Epidermal melanocyte (primary cell): Measurements from ENCODE around the gene STK4.

Source experiments
- DNase-seq: peaks from one replicate; pipeline ENCODE4 v3.0.0; 2011; ENCODE audit warnings: low spot score; ENCODE audit not compliant: insufficient read length

STK4 gene

DNA sequence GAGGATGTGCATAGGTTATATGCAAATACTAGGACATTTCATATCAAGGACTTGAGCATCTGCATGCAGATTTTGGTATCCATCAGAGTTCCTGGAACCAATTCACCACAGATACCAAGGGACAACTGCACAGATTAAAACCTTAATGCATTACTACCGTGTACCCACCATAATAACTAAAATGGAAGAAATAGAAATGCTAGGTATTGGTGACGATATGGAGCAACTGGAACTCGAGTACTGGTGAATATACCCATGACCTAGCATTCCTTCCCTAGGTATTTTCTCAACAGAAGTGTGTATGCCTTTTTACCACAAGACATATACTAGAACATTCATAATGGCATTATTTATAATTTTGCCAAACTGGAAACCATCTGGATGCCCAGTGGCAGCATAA is 116.2 kb downstream of the STK4 start:
- DNase-seq, result no peak

- no peak for DNase-seq
Measured at GRCh38 chr20:45083127-45083526, 116.8 kb downstream of the STK4 start.

- DNase-seq, result no peak
Measured at GRCh38 chr20:45085289-45085688, 119.0 kb downstream of the STK4 start.

DNA sequence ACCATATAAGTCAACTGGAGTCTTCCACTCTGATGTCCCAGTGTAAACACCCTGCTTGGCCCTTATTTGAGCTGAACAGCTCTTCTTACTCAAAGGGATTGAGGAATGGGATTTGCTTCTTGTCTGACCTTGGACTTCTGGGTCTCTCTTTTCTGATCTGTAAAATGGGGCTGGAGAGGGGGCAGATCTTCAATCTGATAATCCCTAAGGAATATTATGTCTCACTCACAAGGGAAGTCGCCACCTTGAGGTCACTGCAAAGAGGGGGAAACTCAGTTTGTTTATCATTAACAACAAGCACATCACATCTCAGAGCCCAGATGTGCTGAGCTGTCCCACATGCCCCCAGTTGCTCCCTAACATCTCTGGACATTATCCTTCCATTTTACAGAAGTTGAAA is 119.6 kb downstream of the STK4 start:
- no peak for DNase-seq

- no peak for DNase-seq
Measured at GRCh38 chr20:45087097-45087790, 120.9 kb downstream of the STK4 start.

DNA sequence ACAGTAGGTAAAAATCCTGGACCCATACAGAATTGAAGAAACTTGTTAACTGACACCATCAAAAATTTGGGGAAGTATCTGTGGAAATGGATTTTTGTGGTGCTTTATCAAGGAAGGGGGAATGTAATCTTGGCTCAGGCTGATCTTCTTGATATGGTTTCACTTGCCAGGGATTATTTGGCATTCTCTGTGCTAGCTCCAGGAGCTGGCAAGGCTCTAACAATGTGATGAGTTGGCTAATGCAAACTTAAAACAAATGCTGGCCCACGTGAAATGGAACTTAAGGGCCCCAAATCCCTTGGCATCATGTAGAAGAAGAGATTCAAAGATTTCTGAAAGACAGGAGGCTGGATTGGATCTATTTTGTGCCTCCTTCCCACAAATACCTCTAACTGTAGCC is 121.5 kb downstream of the STK4 start:
- no peak for DNase-seq

DNA sequence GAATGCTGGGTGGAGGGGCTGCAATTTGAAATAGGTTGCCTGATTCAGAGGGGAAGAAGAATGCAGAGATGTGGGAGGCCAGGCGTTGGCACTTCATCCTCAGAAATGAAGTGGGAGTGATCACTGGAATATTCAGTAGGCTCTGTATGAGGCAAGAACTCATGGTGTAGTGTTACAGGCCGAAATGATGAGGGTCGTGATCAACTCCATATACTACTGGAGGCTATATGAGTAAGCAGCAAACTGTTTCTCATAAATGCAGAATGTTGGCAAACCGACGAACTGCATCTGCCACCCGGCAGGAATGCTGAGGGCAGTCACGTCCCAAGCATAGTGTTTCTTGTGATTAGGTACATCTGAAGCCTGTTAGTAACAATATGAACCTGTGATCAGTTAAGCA is 121.9 kb downstream of the STK4 start:
- peak; percentile 68 for DNase-seq

- DNase-seq, result no peak
Measured at GRCh38 chr20:45090481-45090880, 124.2 kb downstream of the STK4 start.

GRCh38 chr20:45091366-45091765 is 125.1 kb downstream of the STK4 start:
- DNase-seq, result no peak

- DNase-seq, result no peak
Measured at GRCh38 chr20:45092898-45093297, 126.6 kb downstream of the STK4 start.

- DNase-seq, result no peak
Measured at GRCh38 chr20:45094201-45094600, 127.9 kb downstream of the STK4 start.

DNA sequence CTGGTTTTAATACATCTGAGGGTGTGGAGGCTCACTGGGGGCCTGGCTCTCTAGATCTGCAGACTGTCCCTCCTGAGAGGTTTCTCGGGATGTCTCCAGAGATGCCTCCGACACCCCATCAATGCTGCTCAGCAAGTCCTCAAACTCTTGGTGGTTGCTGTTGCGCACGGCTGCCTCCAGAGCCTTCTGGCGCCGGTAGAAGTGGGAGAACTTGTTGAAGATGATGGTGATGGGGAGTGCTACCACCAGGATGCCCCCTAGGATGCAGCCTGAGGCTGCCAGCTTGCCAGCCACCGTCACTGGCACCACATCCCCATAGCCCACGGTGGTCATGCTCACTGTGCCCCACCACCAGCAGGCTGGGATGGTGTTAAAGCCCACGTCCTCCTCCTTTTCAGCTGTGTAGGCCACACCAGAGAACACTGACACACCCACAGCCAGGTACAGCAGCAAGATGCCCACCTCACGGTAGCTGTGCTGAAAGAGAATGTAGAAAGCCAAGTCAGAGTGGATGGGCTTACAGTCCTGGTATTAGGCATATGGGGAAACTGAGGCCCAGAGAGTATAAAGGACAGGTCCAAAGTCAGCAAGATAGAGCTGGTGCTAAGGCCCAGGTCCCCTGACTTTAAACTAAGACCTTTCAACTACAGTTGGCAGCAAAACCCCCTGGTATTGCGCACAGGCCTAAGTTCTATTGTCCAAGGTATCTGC is 128.7 kb downstream of the STK4 start:
- no peak for DNase-seq

DNA sequence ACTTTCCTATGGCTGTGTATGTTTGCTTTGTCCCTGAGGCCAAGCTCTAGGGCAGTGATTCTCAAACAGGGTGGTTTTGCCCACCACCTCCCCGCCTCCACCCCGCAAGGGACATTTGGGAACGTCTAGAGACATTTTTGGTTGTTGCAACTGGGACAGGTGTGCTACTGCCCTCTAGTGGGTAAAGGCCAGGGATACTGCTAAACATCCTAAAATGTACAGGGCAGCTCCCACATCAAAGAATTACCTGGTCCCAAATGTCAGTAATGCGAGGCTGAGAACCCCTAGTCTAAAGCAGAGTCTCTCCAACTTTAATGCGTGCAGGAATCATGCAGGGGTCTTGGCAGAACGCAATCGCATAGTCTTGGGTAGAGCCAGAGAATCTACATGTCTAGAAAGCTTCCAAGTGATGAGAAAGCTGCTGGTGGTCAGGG is 129.5 kb downstream of the STK4 start:
- DNase-seq, result peak; percentile 57

- no peak for DNase-seq
Measured at GRCh38 chr20:45096781-45097180, 130.5 kb downstream of the STK4 start.

GRCh38 chr20:45097485-45098102 is 131.3 kb downstream of the STK4 start:
- peak; percentile 50 for DNase-seq

DNA sequence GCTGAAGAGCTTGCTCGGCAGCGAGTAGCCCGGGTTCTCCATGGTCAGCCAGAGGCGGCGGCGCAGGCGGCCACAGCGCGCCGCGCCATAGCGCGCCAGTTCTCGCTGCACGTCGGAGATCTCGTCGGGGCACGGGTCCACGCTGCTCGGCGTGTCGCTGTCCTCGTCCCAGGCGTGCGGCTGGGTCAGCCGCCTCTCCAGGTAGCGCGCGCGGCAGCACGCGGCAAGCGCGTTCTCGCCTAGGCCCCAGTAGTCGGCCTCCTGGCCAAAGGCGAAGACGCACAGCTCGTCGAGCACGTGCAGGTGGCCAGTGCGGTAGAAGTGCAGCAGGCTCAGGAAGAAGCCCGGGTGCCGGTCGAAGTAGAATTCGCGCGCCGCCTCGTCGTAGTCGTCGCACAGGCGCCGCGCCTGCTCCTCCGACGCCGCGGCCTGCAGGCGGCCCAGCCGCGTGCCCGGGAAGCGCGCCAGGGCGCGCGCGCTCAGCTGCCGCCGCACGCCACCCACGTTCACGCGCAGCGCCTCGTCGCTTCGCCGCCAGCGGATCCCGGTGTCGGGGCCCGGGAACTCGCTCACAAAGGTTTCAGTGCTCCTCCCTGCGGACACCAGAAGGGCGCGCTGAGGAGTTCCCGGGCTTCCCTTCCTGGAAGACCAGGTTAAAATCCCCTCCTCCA is 131.9 kb downstream of the STK4 start:
- no peak for DNase-seq

- DNase-seq, result no peak
Measured at GRCh38 chr20:45100563-45101245, 134.4 kb downstream of the STK4 start, which contains the start of gene KCNS1. KCNS1 (minus strand) TSS chr20:45101127; CDS start chr20:45099236, 1,891 bp downstream.

- DNase-seq, result no peak
Measured at GRCh38 chr20:45101333-45101850, 135.1 kb downstream of the STK4 start.

DNA sequence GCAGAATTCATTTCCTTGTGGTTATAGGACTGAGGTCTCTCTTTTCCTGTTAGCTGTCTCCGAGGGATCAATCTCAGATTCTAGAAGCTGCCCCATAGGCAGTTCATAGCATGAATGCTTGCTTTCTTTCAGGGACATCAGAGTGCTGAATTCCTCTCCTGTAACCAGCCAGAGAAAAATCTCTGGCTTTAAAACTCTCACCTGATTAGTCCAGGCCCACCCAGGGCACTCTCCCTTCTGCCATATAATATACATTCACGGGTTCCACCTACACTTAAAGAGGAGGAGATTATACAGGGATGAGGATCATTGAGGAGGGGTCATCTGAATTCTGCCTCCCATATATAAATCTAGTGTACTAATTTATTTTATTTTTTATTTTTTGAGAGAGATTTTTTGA is 136.8 kb downstream of the STK4 start:
- no peak for DNase-seq

GRCh38 chr20:45104786-45105185 is 138.5 kb downstream of the STK4 start:
- DNase-seq, result no peak

DNA sequence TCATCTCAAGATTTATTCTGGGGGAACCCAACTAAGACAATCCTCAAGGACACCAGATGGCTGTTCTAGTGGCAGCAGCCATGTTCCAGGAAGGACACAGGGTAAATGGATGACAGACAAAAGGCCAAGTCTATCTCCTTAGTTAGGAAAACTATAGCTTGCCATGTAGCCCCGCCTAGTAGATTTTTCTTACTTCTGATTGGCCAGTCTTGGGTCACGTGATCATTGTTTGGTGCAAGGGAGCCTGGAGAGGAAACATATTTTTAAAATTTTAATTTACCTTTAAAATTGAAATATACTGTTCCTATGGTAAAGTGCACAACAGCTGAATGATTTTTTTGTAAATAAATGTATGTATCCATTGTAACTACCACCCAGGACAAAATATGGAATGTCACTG is 139.0 kb downstream of the STK4 start:
- no peak for DNase-seq
